Upper lobe of right lung (tissue), 1 donor: Measurements from ENCODE around the gene CPNE9. TPM values are rescaled to one million over a fixed set of nuclear protein-coding genes. Genes with fewer than 3 reads are reported as not detected.
A peak's percentile ranks its signal among the peaks of the same experiment; 100 is the strongest.

Experiments
- ATAC-seq: fragments of 200-7000 bp; cut with Tn5 transposase; one replicate; pipeline ENCODE4 v1.9.1; 2020; ENCODE audit warnings: mild to moderate bottlenecking, moderate library complexity
- DNase-seq: peaks from one replicate; pipeline ENCODE4 v3.0.0-alpha.2; 2020
- H3K27ac ChIP-seq: fragments of 200-600 bp; one replicate; pipeline ENCODE4 v1.8.0; 2022
- H3K27me3 ChIP-seq: fragments of 200-600 bp; one replicate; pipeline ENCODE4 v1.8.0; 2022; ENCODE audit warnings: mild to moderate bottlenecking
- H3K36me3 ChIP-seq: fragments of 200-600 bp; one replicate; pipeline ENCODE4 v1.8.0; 2022
- H3K4me1 ChIP-seq: fragments of 200-600 bp; one replicate; pipeline ENCODE4 v1.8.0; 2022
- H3K4me3 ChIP-seq: fragments of 200-600 bp; one replicate; pipeline ENCODE4 v1.8.0; 2022; ENCODE audit warnings: mild to moderate bottlenecking
- H3K9me3 ChIP-seq: fragments of 200-600 bp; one replicate; pipeline ENCODE4 v1.8.0; 2022
- intact Hi-C: fragments of 100-400 bp; cut with DNase I; formaldehyde crosslinking; loops from one replicate; pipeline ENCODE4 v1.11.0; 2022
- total RNA-seq: library from RNA; stranded (reverse); fragmentation: NEBNext Ultra II Directional; extraction: Animal tissue kit (Norgen Biotek cat#: 25700); gene quantifications from one replicate; pipeline ENCODE4 v1.2.1, GENCODE V29; 2021
- TF ChIP-seq, protein P1 (sequence below): fragments of 200-600 bp; IDR thresholded peaks from one replicate; pipeline ENCODE4 v1.8.0; 2022; ENCODE audit warnings: antibody characterized with exemption
- donor health status: DM: no; HTN: yes; CAD: no; lungs with severe emphysema.

The CPNE9 gene
- total RNA-seq, 1 donor from 2014 or later = 0.90 TPM

DNA sequence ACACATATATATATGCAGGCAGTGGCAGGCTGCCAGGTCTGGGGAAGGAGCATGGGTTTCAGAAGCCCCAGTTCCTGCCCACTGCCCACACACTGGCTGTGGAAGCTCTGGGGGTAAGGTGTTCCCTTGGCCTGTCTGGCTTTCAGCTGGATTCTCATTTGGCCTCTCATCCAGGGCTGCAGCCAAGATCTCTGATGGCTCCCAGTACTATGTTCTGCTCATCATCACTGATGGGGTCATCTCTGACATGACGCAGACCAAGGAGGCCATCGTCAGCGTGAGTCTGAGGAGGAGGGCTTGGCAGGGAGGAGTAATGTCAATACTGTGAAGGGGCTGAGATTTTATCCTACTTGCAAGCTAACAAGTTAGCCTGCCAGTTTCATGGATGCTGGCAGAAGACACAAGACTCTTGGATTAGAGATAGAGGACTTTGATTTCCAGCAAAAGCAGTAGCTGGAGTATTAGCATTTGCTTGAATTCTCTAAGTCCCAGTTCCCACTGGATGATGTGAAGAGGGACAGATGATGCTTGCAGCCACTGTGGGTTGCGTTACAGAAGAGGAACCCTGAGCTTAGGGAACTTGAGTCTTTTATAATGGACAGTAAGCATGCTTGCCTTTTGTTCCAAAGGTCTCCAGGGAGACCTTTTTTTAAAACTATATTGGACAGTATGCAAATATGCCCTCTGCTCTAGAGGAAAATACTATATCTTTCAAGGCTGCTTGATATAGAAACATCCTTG, 22.3 kb downstream of the CPNE9 start:
- H3K27me3 ChIP-seq = no peaks in the 10 kb centered on the region
- H3K4me3 ChIP-seq = no peak overlapping the region
- ATAC-seq (no peak), DNase-seq (no peak)
- H3K4me1 ChIP-seq = peaks cover 8% of the 10 kb centered on the region
- no peaks in the 10 kb centered on the region for H3K36me3 ChIP-seq
- intact Hi-C loops = no loop called here
- TF ChIP-seq, protein P1, sequence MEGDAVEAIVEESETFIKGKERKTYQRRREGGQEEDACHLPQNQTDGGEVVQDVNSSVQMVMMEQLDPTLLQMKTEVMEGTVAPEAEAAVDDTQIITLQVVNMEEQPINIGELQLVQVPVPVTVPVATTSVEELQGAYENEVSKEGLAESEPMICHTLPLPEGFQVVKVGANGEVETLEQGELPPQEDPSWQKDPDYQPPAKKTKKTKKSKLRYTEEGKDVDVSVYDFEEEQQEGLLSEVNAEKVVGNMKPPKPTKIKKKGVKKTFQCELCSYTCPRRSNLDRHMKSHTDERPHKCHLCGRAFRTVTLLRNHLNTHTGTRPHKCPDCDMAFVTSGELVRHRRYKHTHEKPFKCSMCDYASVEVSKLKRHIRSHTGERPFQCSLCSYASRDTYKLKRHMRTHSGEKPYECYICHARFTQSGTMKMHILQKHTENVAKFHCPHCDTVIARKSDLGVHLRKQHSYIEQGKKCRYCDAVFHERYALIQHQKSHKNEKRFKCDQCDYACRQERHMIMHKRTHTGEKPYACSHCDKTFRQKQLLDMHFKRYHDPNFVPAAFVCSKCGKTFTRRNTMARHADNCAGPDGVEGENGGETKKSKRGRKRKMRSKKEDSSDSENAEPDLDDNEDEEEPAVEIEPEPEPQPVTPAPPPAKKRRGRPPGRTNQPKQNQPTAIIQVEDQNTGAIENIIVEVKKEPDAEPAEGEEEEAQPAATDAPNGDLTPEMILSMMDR = no peak
- H3K9me3 ChIP-seq = no peaks in the 10 kb centered on the region
- no peak overlapping the region for H3K27ac ChIP-seq

DNA sequence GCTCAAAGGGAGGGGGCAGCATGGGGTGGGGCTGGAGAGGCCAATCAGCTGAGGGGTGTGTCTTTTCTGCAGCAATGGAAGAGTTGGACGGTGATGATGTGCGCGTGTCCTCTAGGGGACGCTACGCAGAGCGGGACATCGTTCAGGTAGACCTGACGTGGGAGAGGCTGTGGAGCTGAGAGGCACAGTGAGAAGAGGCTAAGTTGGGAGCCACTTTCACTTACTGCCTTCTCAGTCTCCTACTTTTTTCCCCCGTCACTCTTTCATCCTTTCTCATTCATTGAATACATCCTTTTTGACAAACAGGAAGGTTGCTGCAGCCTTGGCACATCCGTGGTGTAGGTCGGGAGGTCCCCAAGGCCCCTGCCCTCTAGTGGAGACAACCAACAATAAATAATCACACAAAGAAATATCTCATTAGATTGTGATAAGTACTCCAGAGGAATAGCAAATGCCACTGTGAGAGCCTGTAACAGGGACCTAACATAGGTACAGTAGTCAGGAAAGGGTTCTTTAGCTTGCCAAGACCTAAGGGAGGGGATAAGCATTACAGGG, 23.5 kb downstream of the CPNE9 start:
- Histone ChIP-seq H3K36me3 (no peaks in the 10 kb centered on the region), H3K27ac (no peak overlapping the region), H3K4me3 (no peak overlapping the region), H3K4me1 (peaks cover 8% of the 10 kb centered on the region), H3K27me3 (no peaks in the 10 kb centered on the region), H3K9me3 (no peaks in the 10 kb centered on the region)
- TF ChIP-seq, protein P1 = peak; percentile 21
- ATAC-seq = no peak
- intact Hi-C loops = no loop called here
- DNase-seq = no peak

DNA sequence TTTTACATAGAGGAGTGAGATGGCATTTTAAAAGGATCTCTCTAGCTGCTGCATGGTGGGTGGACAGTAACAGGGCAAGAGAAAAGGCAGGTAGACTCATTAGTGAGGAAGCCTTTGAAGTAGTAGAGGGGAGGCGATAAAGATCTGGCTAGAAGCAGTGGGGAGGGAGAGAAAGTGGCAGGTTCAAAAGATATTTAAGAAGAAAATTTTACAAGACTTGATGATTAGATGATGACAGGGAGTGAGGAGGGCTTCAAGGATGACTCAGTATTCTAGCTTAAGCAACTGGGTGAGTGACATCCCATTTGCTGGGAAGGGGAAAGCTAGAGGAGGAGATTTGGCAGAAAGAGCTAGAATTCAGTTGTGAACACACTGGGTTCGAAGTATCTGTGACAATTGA, 24.1 kb downstream of the CPNE9 start:
- H3K4me3 ChIP-seq = no peak overlapping the region

DNA sequence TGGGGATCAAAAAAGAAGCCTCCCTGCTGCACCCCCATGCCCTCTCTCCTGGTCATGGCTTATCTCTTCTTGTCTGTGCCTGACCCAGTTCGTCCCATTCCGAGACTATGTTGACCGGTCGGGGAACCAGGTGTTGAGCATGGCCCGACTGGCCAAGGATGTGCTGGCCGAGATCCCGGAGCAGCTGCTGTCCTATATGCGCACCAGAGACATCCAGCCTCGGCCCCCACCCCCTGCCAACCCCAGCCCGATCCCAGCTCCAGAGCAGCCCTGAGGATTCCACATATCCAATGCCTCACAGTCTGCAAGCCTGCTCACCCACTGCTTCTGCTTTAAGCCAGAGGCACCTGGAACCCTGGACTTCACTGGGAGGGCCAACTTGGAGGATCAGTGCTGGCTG, 25.8 kb downstream of the CPNE9 start:
- peaks cover 5% of the 10 kb centered on the region for H3K36me3 ChIP-seq
- no peaks in the 10 kb centered on the region for H3K27me3 ChIP-seq
- intact Hi-C loops = no loop called here
- peaks cover 23% of the 10 kb centered on the region for H3K4me1 ChIP-seq
- DNase-seq (no peak), ATAC-seq (no peak)
- no peaks in the 10 kb centered on the region for H3K9me3 ChIP-seq
- no peak overlapping the region for H3K27ac ChIP-seq
- no peak overlapping the region for H3K4me3 ChIP-seq
- TF ChIP-seq, protein P1 = no peak

More for the DNA sequence above, 24.1 kb downstream of the CPNE9 start:
- no peaks in the 10 kb centered on the region for H3K9me3 ChIP-seq
- H3K27me3 ChIP-seq = no peaks in the 10 kb centered on the region
- peaks cover 13% of the 10 kb centered on the region for H3K4me1 ChIP-seq
- no peak overlapping the region for H3K27ac ChIP-seq
- ATAC-seq (no peak), DNase-seq (no peak)
- intact Hi-C loops = no loop called here
- TF ChIP-seq, protein P1 = no peak
- H3K36me3 ChIP-seq = no peaks in the 10 kb centered on the region

DNA sequence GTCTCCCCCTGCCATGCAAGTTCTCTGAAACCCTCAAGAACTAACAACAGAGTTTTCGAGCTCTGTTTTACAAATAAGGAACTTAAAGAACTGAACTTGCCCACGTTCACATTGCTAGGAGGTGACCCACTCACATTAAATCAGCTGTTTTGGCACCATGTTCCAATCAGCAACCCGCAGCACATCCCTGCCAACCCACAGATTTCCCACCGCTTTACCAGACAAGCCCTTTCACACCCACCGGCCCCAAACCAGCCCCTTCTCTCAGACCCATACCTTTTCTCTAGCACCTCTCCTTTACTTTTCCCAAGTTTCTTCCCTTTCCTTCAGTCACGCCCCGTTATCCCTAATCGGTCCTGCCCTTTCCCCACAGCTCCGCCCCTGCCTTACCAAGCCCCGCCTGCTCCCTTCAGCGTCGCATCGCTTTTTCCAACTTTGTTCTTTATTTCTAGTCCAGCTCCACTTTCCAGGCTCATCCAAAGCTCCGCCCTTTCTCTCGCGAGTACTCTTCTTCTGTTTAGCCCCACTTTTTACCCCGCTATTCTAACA, 27.1 kb downstream of the CPNE9 start:
- ATAC-seq (peak; percentile 62), DNase-seq (no peak)
- H3K27ac ChIP-seq = peak overlapping the region; percentile 99
- H3K27me3 ChIP-seq = no peaks in the 10 kb centered on the region
- H3K9me3 ChIP-seq = no peaks in the 10 kb centered on the region
- intact Hi-C loops = no loop called here
- peaks cover 29% of the 10 kb centered on the region for H3K4me1 ChIP-seq
- peaks cover 18% of the 10 kb centered on the region for H3K36me3 ChIP-seq
- TF ChIP-seq, protein P1 = no peak
- peak overlapping the region; percentile 78 for H3K4me3 ChIP-seq
